Small intestine (tissue), 7 donors: Measurements from ENCODE around the gene SETBP1. TPM values are rescaled to one million over a fixed set of nuclear protein-coding genes. Genes with fewer than 3 reads are reported as not detected.

Experiments used
- DNase-seq, 2 donors: peaks; one replicate each; pipeline versions ENCODE4 v3.0.0 to v3.0.0-alpha.2; 2013
- FAIRE-seq: peaks from 2 replicates; lab custom pipeline; 2012; peaks lifted over from hg19 to GRCh38; lab: Jason Lieb, UNC
- H3K27ac ChIP-seq, 3 donors: one replicate each; pipeline ENCODE4 v1.5.1; 2013; ENCODE audit warnings: low read length in 2 of 3, mild to moderate bottlenecking in 2 of 3, control low read depth in 1 of 3, inconsistent platforms in 1 of 3, low read depth in 1 of 3, moderate library complexity in 1 of 3
- H3K27me3 ChIP-seq, 3 donors: one replicate each; pipeline ENCODE4 v1.6.1; 2013; ENCODE audit warnings: low read length in 3 of 3, inconsistent platforms in 1 of 3; ENCODE audit not compliant: control insufficient read depth in 3 of 3, insufficient read depth in 3 of 3
- H3K36me3 ChIP-seq, 3 donors: one replicate each; pipeline ENCODE4 v1.6.1; 2013; ENCODE audit warnings: low read length in 3 of 3, inconsistent platforms in 1 of 3, low read depth in 1 of 3, mild to moderate bottlenecking in 1 of 3, moderate library complexity in 1 of 3; ENCODE audit not compliant: control insufficient read depth in 3 of 3, insufficient read depth in 2 of 3
- H3K4me1 ChIP-seq, 3 donors: one replicate each; pipeline ENCODE4 v1.6.1; 2013; ENCODE audit warnings: low read length in 2 of 3, inconsistent platforms in 1 of 3, low read depth in 1 of 3, mild to moderate bottlenecking in 1 of 3, moderate library complexity in 1 of 3; ENCODE audit not compliant: control insufficient read depth in 3 of 3, insufficient read depth in 2 of 3
- H3K4me3 ChIP-seq, 3 donors: one replicate each; pipeline ENCODE4 v1.5.1; 2013; ENCODE audit warnings: low read length in 3 of 3, control low read depth in 1 of 3, inconsistent platforms in 1 of 3, low read depth in 1 of 3, mild to moderate bottlenecking in 1 of 3, moderate library complexity in 1 of 3
- H3K9me3 ChIP-seq, 2 donors: one replicate each; pipeline ENCODE4 v1.6.1; 2013; ENCODE audit warnings: low read depth in 1 of 2, low read length in 1 of 2; ENCODE audit not compliant: control insufficient read depth in 2 of 2, insufficient read depth in 1 of 2
- WGBS, 3 donors: extraction: QIAGEN DNeasy Blood & Tissue Kit; methylation state at CpG; one replicate each; pipeline ENCODE4 v1.1.7; 2013; 5-methylcytosine and 5-hydroxymethylcytosine counted together
- polyA plus RNA-seq, 4 donors: library from polyadenylated mRNA; stranded (reverse) in 3 of 4; unstranded in 1 of 4; fragments of 200-250 nt in 3 of 4; fragments of 120-200 nt in 1 of 4; gene quantifications; one replicate each; pipeline versions ENCODE4 v1.2.1 to v1.2.3, GENCODE V29; 2013
- donor health status: healthy with polysubstance abuse.
- donor health status: control.
- donor health status: control.
- donor health status: Bipolar disorder and iron deficiency.
- donor health status: healthy.

The SETBP1 gene
- polyA plus RNA-seq, 4 donors = 0.54 to 5.8 (median 1.8) TPM; not detected in 1

GRCh38 chr18:44921974-44922373 lies 241.3 kb downstream of the SETBP1 start:
- Histone ChIP-seq H3K4me1 (peaks cover 5 to 19% (median 7%) of the 10 kb centered on the region in 3 donors), H3K9me3 (no peaks in the 10 kb centered on the region), H3K27me3 (no peaks in the 10 kb centered on the region), H3K4me3 (no peak overlapping the region), H3K27ac (no peak overlapping the region), H3K36me3 (no peaks in the 10 kb centered on the region)
- no peak for DNase-seq
- WGBS, 3 donors = 95 to 96% (median 96%) methylated on average over 3 of the region's 3 CpGs
- no peak for FAIRE-seq

DNA sequence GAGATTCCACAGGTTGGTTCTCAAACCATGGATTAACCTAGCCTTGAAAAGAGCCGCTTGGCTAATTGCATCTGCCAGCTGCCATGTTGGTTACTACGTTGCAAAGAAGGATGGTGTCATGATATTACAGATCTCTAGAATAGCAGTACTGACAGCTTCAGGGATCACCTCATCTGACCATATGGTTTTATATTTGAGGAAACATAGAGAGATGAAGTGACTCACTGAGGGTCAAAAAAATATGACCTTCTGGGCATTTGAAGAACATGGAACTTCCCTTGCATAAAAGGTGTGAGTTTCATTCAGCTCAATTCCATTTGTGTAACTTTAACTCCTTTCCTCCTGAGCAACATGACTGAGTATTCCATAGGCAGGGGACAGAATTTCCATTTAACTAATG lies 242.3 kb downstream of the SETBP1 start:
- Histone ChIP-seq H3K27me3 (no peaks in the 10 kb centered on the region), H3K9me3 (no peaks in the 10 kb centered on the region), H3K4me1 (peaks cover 2 to 9% (median 4%) of the 10 kb centered on the region in 3 donors), H3K4me3 (no peak overlapping the region), H3K36me3 (no peaks in the 10 kb centered on the region), H3K27ac (no peak overlapping the region)
- DNase-seq (no peak), FAIRE-seq (no peak)
- WGBS, 3 donors = 93 to 97% (median 95%) methylated on average over 2 of the region's 2 CpGs

DNA sequence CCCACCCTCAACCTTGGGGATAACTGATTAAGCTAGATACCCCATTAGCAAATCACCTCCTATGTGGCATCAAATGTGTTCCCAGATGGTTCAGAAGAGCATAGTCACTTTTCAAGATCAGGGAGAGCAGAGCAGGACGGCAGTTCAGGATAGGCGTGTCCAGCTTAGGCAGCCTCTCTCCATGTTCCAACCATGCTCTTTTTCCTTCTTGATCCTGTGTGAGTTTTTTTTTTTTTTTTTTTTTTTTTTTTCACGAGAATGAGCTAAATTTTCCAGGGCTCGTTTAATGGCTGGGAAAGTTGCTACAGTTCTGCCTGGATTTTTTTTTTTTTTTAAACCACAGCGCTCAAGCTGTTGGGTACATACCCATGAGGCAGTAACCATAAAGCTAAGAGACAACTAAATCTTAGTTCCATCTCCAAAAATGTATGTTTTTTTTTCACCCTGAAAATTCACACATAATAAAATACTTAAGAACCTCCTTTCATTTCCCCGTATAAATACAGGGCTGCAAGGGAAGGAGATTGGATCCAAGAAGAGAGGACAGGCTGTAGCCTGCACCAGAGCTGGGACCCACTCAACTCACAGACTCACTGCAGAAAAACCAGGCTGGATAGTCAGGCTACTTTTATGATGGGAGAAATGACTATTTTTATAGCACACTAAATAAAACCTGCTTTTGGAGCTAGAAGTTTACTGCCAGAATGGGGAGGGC lies 244.3 kb downstream of the SETBP1 start:
- H3K9me3 ChIP-seq = no peaks in the 10 kb centered on the region
- FAIRE-seq = no peak
- no peak for DNase-seq
- WGBS, 3 donors = 67 to 82% (median 76%) methylated on average over 6 of the region's 6 CpGs
- H3K27ac ChIP-seq = no peak overlapping the region
- H3K4me1 ChIP-seq = no peaks in the 10 kb centered on the region
- H3K27me3 ChIP-seq = no peaks in the 10 kb centered on the region
- no peak overlapping the region for H3K4me3 ChIP-seq
- H3K36me3 ChIP-seq = no peaks in the 10 kb centered on the region

DNA sequence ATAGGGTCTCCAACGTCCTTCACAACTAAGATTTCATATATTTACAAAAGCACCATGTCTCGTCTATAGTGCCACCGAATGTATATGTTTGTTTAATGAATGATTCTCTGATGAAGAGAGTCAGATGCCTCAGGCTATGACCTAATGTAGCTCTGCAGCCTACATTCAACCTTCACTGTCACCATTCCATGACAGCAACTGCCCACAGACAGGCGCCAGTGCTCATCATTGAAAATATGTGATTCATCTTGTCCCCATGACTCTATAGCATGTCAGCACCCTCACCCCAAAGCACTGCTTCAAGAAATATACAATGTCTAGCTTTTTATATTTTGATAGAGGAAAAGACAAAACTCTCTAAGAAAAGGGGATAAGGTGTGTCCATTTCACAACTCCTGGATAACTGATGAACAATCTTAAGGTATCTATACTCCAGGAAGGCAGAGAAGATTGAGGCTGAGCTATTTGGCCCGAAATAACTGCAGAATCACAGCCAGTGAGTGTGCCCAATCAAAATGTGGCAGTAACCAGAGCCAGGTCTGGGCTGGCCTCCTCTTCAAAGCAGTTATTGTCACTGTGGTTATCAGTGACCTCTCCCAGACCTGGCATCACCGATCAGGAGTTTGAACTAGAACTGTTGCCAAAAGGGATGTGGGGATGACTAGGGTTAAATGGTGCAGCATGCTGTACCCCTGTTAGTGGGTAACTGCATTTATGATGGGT lies 246.6 kb downstream of the SETBP1 start:
- 81 to 87% (median 84%) methylated on average over 6 of the region's 6 CpGs for WGBS, 3 donors
- no peak for FAIRE-seq

DNA sequence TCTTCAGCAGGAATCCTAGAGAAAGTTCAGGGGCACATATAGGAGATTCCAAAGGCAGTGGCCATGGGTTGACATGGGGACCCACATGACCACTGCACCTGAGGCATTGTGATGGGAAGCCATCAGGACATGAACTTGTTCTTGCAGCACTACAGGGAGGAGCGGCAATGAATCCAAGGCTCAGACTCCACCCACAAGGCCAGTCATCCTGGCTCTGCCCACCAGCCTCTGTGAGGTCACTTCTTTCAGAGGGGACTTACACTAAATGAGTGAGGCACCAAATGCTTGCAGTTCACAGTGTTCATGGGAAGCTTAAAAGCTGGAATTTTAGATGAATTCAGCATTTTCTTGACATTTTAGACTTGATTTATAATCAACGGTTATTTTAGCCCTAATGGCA lies 254.2 kb downstream of the SETBP1 start:
- Histone ChIP-seq H3K4me1 (peaks cover 2 to 26% (median 5%) of the 10 kb centered on the region in 3 donors), H3K27me3 (no peaks in the 10 kb centered on the region), H3K36me3 (no peaks in the 10 kb centered on the region), H3K9me3 (peaks cover 0 to 10% of the 10 kb centered on the region in 2 donors), H3K4me3 (no peak overlapping the region), H3K27ac (no peak overlapping the region)
- no peak for DNase-seq
- no peak for FAIRE-seq
- 92 to 96% (median 93%) methylated on average over 2 of the region's 2 CpGs for WGBS, 3 donors

More for the DNA sequence above, 246.6 kb downstream of the SETBP1 start:
- H3K36me3 ChIP-seq = no peaks in the 10 kb centered on the region
- DNase-seq = no peak
- no peaks in the 10 kb centered on the region for H3K9me3 ChIP-seq
- no peak overlapping the region for H3K4me3 ChIP-seq
- no peaks in the 10 kb centered on the region for H3K27me3 ChIP-seq
- no peaks in the 10 kb centered on the region for H3K4me1 ChIP-seq
- no peak overlapping the region for H3K27ac ChIP-seq

DNA sequence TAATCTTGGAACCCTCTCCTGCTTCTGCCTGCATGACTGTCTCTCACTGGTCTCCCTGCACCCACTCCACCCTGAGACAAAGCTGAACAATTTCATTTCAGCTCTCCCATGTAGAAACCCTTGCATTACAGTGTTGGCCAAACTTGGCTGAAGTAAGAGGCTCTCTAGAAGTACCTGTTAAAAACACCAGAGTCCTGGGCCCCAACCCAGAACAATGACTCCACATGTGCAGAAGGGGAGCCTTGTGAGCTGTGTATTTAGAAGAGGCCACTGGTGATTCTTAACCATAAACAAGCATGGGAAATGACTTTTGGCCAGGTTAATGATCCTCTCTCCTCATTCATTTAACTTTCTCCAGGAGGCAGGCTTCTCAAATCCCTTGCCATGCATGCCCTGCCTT lies 254.8 kb downstream of the SETBP1 start:
- Histone ChIP-seq H3K27ac (no peak overlapping the region), H3K36me3 (no peaks in the 10 kb centered on the region), H3K4me3 (no peak overlapping the region), H3K27me3 (no peaks in the 10 kb centered on the region), H3K9me3 (peaks cover 0 to 10% of the 10 kb centered on the region in 2 donors), H3K4me1 (peaks cover 2 to 26% (median 5%) of the 10 kb centered on the region in 3 donors)
- FAIRE-seq (no peak), DNase-seq (no peak)

GRCh38 chr18:44936485-44936884 lies 255.8 kb downstream of the SETBP1 start:
- WGBS, 3 donors = 79 to 84% (median 80%) methylated on average over 6 of the region's 6 CpGs
- Histone ChIP-seq H3K9me3 (peaks cover 0 to 10% of the 10 kb centered on the region in 2 donors), H3K27me3 (no peaks in the 10 kb centered on the region), H3K4me1 (peaks cover 2 to 26% (median 5%) of the 10 kb centered on the region in 3 donors), H3K36me3 (no peaks in the 10 kb centered on the region), H3K4me3 (no peak overlapping the region), H3K27ac (no peak overlapping the region)
- DNase-seq (no peak), FAIRE-seq (no peak)

DNA sequence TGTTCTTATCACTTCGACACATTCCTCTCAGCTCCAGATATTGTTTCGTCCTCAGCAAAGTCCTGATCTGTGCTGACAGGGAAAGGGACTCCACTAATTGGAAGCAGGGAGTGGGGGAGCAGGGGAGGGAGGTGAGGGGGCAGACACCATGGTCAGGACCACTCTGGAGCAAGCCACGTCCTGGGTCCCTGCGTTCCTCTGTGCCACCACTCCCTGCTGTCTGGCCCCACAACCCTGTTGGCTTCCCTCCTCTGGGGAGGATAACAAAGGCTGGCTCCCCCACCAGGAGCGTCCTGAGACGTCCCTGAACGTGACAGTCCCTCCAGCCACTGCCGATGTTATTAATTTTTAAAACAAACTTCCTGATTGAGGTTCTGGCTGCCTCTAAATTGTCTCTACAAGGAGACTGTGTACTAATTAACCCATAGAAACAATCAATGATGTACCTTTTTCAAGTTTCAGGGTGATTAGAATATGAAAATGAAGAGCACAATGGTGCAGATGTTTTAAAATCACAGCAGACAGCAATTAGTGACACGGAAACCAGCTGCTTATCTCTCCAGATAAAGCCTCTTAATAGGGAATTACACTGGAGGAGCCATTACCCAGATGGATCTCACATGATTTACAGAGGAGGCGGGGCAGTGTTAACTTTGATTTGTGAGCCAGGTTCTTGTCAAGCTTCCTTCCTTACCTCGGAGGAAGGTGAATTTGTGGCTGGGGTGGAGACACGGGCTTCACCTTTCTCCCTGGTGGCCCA lies 257.5 kb downstream of the SETBP1 start:
- FAIRE-seq (no peak), DNase-seq (peak; percentile 84 to 90)
- 23 to 45% (median 25%) methylated on average over 12 of the region's 12 CpGs for WGBS, 3 donors
- peak overlapping the region in 1 of 3 donors; percentile 8 for H3K4me3 ChIP-seq
- no peaks in the 10 kb centered on the region for H3K36me3 ChIP-seq
- H3K27me3 ChIP-seq = no peaks in the 10 kb centered on the region
- H3K27ac ChIP-seq = peak overlapping the region; percentile 21 to 78 (median 61)
- H3K9me3 ChIP-seq = peaks cover 0 to 6% of the 10 kb centered on the region in 2 donors
- H3K4me1 ChIP-seq = peaks cover 2 to 26% (median 5%) of the 10 kb centered on the region in 3 donors
